ENCODE measurements around the gene GPR22.

Gene GPR22, protein sequence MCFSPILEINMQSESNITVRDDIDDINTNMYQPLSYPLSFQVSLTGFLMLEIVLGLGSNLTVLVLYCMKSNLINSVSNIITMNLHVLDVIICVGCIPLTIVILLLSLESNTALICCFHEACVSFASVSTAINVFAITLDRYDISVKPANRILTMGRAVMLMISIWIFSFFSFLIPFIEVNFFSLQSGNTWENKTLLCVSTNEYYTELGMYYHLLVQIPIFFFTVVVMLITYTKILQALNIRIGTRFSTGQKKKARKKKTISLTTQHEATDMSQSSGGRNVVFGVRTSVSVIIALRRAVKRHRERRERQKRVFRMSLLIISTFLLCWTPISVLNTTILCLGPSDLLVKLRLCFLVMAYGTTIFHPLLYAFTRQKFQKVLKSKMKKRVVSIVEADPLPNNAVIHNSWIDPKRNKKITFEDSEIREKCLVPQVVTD

GRCh38 chr7:107469929-107470328 is at the start of gene GPR22:
Gene GPR22 (plus strand): TSS chr7:107470057. CDS start chr7:107474061, 4,004 bp downstream.
- Histone ChIP-seq H3K27ac (no peak within 1 kb of the TSS), H3K4me3 (no peak within 1 kb of the TSS)

DNA sequence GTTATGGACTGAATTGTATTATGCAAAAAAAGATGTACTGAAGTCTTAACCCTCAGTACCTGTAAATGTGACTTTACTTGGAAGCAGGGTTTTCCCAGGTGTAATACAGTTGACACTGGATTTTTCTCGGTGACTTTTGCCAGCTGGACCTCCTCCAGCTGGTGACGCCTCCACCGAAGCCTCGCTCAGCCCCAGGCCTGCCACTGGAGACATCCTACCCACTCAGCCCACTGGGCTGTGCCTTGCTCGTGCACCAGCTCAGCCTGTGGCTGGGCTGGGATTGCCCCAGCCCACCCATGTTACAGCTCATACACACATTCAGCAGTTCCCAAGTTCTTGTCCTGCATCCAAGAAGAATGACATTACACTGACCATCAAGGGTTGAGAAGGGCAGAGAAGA is 42.4 kb upstream of the GPR22 start:
- Histone ChIP-seq H3K27ac (no peak overlapping the region), H3K4me3 (no peak overlapping the region)

DNA sequence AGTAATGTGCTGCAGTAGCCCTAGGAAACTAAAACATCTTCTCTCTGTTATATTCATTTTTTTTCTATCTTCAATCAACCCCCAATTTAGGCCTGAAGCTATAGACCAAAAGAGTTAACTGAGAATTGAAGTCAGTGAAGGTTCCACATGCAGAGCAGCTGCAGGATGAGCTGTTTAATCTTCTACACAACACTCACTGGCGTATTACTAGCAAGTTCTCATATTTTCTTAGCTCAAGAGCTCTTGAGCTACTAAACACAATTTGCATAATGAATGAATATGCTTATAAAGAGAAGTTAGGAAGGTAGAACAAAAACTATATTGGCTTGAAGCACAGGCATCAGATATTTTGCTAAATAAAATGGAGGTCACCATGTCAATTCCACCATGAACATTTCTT is 41.2 kb upstream of the GPR22 start:
- no peak overlapping the region for H3K27ac ChIP-seq
- H3K4me3 ChIP-seq, result no peak overlapping the region

DNA sequence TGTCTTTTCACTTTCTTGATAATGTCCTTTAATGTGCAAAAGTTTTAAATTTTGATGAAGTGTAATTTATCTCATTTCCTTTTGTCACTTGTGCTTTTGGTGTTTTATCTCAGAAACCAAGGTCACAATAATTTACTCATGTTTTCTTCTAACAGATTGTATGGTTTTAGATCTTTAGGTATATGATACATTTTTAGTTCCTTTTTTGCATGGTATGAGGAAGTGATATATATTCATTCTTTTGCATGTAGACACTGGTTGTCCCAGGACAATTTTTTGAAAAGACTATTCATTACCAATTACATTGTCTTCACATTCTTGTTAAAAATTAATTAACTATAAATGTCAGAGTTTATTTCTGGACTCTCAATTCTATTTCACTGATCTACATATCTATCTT is 39.8 kb upstream of the GPR22 start:
- Histone ChIP-seq H3K4me3 (no peak overlapping the region), H3K27ac (no peak overlapping the region)

- Histone ChIP-seq H3K4me3 (no peak overlapping the region), H3K27ac (no peak overlapping the region)
These were observed 37.6 kb upstream of the GPR22 start for GRCh38 chr7:107432261-107432660.

- no peak overlapping the region for H3K4me3 ChIP-seq
- H3K27ac ChIP-seq, result no peak overlapping the region
These were observed 34.1 kb upstream of the GPR22 start for GRCh38 chr7:107435749-107436148.

- Histone ChIP-seq H3K27ac (no peak overlapping the region), H3K4me3 (no peak overlapping the region)
These were observed 30.8 kb upstream of the GPR22 start for GRCh38 chr7:107439025-107439424.

GRCh38 chr7:107441581-107442422 is 28.1 kb upstream of the GPR22 start:
- no peak overlapping the region for H3K4me3 ChIP-seq
- H3K27ac ChIP-seq, result no peak overlapping the region

DNA sequence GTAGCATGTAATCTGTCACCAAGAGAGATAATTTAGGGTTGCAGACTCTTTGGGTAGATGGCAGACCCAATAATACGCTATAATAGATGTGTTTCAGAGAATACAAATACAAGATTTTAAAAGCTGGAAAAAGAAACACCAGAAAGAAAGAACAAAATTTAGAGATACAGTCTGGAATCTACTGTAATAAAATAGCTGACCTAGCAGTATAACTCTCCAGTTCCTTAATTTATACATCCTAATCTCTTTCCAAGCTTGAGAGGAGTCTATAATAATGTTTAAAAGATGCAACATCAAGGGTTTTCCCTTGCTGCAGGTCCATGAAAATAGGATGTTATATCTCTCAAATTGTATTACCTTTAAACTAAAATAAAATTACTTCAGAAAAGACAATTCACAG is 27.2 kb upstream of the GPR22 start:
- Histone ChIP-seq H3K4me3 (no peak overlapping the region), H3K27ac (no peak overlapping the region)

- no peak overlapping the region for H3K4me3 ChIP-seq
- no peak overlapping the region for H3K27ac ChIP-seq
These were observed 23.3 kb upstream of the GPR22 start for GRCh38 chr7:107446531-107446930.

- H3K4me3 ChIP-seq, result no peak overlapping the region
- no peak overlapping the region for H3K27ac ChIP-seq
These were observed 22.9 kb upstream of the GPR22 start for GRCh38 chr7:107446988-107447387.

DNA sequence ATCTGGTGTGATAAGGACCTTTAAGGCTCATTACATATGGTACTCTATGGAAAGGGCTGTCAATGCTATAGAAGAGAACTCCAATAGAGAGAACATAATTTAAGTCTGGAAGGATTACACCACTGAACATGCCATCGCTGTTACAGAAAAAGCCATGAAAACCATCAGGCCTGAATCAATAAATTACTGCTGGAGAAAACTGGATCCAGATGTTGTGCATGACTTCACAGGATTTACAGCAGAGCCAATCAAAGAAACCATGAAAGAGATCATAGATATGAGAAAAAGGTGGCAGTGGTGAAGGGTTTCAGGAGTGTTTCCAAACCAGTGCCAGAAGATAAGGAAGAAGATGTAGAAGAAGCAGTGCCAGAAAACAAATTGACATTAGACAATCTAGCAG is 18.9 kb upstream of the GPR22 start:
- Histone ChIP-seq H3K4me3 (no peak overlapping the region), H3K27ac (no peak overlapping the region)

DNA sequence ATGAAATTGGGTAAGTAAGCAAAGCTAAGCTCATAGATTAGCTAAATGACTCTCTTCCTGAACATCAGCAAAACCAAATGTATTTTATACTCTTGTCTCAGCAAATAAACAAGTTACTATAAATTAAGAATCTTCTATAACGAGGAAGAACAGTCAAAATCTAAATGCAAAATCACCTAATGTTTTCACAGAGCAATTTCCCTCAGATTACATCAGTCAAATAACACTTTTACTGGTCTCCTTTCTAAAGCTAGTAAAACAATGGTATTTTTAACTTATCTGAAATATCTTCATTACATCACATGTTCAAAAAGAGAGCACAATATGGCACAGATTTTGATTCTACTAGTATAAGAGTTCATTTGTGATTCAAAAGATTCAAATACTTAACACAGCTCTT is 16.5 kb upstream of the GPR22 start:
- Histone ChIP-seq H3K27ac (no peak overlapping the region), H3K4me3 (no peak overlapping the region)

DNA sequence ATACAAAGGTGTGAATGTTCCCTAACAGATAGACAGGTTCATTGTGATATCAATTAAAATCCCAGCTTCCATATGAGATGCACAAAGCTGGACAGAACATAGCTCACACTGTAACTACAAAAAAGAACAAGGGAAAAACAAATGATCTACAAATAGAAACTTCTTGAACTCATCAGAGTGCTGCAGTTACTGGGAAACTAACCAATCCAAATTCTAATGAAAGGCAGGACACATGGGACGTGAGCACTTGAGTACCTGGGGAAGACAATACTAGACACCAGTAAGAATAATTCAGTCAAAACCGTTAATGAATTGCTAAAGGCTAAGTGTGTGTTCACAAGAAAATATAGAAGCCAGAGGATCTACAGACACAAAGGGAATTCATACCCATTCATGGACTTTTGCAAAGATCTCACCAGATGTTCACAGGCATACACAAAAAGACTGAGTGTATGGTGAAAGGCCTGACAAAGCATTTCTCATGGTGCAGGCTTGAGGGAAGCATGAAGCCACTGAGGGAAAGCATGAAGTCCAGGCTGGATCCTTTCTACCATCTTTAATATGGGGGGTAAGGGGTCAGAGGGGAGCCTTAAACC is 7.8 kb upstream of the GPR22 start:
- H3K27ac ChIP-seq, result no peak overlapping the region
- H3K4me3 ChIP-seq, result no peak overlapping the region

GRCh38 chr7:107463139-107464078 is 6.4 kb upstream of the GPR22 start:
- Histone ChIP-seq H3K27ac (no peak overlapping the region), H3K4me3 (no peak overlapping the region)

- H3K4me3 ChIP-seq, result no peak overlapping the region
- no peak overlapping the region for H3K27ac ChIP-seq
These were observed 5.1 kb upstream of the GPR22 start for GRCh38 chr7:107464666-107465226.

- Histone ChIP-seq H3K4me3 (no peak overlapping the region), H3K27ac (no peak overlapping the region)
These were observed 1.9 kb upstream of the GPR22 start for GRCh38 chr7:107467972-107468371.

DNA sequence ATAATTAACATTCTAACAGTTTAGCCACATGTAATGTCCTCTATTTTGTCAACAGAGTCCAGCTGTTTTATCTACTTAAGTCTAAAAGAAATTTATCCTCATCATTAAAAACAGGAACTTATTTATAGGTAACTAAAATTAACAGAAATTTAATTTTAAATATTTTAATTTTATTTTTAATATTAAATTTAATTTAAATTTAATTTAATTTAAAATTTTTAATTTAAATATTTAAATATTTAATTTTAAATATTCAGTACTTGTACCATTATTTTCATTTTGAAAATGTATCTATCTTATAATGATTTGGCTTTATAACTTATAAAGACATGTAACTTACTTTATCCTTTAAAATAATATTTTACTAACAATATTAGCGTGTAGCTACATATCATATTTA is 1.0 kb upstream of the GPR22 start:
- Histone ChIP-seq H3K27ac (no peak overlapping the region), H3K4me3 (no peak overlapping the region)

- no peak overlapping the region for H3K27ac ChIP-seq
These were observed 1.6 kb downstream of the GPR22 start for GRCh38 chr7:107471292-107472070.

More at GRCh38 chr7:107471292-107472070, 1.6 kb downstream of the GPR22 start:
- H3K4me3 ChIP-seq, result no peak overlapping the region

Measured in skin epidermis (tissue), 12 donors.